GM12874 (cell line): Measurements from ENCODE around the gene RPS3A.

Experiments
- TF ChIP-seq, protein P1 (sequence below): IDR thresholded peaks from 2 replicates; pipeline ENCODE4 v1.5.1; 2011; ENCODE audit warnings: low read depth, mild to moderate bottlenecking, control low read depth, low read length, moderate library complexity; ENCODE audit not compliant: insufficient read depth

RPS3A gene

DNA sequence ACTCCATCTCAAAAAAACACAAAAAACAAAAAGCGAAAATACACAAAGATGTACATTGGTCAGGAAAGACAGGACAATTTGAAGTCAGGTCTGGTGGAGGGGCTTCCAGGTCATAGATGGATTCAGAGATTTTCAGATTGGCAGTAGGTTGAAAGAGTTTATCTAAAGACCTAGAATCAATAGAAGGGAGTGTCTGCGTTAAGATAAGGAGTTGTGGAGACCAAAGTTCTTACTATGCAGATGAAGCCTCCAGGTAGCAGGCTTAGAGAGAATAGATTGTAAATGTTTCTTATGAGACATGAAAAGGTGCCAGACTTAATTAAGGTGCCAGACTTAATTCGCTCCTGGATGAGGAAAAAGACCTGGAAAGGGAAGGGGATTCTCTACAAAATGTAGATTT lies 6.9 kb upstream of the RPS3A start:
- TF ChIP-seq, protein P1, sequence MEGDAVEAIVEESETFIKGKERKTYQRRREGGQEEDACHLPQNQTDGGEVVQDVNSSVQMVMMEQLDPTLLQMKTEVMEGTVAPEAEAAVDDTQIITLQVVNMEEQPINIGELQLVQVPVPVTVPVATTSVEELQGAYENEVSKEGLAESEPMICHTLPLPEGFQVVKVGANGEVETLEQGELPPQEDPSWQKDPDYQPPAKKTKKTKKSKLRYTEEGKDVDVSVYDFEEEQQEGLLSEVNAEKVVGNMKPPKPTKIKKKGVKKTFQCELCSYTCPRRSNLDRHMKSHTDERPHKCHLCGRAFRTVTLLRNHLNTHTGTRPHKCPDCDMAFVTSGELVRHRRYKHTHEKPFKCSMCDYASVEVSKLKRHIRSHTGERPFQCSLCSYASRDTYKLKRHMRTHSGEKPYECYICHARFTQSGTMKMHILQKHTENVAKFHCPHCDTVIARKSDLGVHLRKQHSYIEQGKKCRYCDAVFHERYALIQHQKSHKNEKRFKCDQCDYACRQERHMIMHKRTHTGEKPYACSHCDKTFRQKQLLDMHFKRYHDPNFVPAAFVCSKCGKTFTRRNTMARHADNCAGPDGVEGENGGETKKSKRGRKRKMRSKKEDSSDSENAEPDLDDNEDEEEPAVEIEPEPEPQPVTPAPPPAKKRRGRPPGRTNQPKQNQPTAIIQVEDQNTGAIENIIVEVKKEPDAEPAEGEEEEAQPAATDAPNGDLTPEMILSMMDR = no peak

DNA sequence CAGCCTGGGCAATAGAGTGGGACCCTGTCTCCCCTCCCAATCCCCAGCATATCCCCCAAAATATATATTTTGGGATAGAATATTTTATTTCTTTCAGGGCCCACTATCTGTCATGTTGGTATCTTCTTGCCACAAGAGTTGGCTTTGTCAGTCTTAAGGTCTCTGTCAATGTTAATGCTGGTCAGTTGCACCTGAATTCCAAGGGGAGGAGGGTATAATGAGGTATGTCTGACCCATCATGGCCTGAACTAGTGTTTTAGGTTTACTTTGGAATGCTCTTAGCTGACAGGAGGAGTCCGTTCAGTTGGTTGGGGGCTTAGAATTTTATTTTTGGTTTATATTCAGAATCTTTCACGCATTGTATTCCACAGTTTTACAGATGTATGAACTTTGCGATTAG lies 6.2 kb upstream of the RPS3A start:
- TF ChIP-seq, protein P1 = no peak

DNA sequence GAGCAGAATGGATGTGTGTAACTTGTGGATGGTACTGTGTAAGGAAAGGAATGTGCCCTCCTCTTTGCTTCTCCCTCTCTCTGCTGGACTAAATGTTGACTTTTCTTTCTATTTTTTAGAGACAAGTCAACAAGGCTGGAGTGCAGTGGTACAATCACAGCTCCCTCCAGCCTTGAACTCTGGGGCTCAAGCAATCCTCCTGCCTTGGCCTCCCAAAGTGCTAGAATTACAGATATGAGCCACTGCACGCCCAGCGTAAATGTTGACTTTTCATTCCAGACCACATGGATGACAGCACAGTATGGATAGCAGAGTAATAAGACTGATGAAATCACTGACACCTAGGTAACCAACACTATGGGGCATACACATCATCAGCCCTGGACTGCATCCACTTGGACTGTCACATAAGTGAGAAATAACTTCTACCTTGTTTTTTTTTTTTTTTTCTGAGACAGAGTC lies 5.1 kb upstream of the RPS3A start:
- TF ChIP-seq, protein P1 = no peak

DNA sequence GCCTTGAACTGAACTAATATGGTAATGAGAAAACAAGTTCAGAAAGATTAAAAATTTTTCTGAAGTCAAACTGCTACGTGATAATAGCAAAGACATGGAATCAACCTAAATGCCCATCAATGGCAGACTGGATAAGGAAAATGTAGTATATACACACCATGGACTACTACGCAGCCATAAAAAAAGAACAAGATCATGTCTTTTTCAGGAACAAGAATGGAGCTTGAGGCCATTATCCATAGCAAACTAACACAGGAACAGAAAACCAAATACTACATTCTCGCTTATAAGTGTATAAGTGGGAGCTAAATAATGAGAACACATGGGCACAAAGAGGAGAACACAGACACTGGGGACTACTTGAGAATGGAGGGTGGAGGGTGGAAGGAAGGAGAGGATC lies 4.3 kb upstream of the RPS3A start:
- TF ChIP-seq, protein P1 = no peak

DNA sequence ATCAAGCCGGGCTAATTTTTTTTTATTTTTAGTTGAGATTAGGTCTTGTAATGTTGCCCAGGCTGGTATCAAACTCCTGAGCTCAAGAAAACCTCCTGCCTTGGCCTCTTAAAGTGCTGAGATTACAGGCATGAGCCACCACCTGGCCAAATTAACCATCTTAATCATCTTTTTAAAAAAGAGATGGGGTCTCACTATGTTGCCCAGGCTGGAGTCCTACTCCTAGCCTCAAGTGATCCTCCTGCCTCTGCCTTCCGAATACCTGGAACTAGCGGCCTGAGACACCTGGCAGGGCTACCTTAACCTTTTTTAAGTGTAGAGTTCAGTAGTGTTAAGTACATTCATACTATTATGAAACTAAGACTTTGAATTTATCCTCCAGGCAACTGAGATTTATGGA lies 1.7 kb upstream of the RPS3A start:
- TF ChIP-seq, protein P1 = no peak

DNA sequence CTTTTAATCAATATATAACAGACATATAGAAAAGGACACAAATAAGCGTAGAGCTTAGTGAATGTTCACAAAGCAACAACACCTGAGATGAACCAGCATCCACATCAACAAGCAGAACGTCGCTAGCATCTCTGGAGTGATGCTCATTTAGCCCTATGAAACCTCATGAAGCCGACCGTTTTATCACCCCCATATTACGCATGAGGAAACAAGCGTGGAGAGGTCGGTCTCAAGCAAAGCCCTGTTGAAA lies 524 bp upstream of the RPS3A start:
- TF ChIP-seq, protein P1 = no peak

DNA sequence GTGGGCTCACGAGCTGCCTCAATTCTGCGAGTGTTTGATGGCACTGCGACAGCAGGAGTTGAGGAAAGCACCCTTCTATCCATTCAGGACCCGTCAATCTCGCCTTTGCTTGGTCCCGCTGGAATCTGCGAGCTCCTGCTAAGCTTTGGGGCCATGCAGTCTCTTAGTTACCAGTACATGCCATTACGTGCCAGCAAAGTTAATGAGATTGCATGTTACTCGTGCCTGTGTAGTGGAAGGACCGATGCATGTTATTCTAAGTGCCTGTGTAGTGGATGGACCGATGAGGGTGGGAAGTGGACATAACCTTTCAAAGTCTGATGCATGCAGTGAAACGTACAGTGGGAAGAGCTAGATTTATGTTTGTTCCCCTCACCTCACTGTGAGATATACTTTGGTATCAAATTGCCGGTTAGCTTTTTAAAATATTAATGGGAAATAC lies 569 bp downstream of the RPS3A start:
- TF ChIP-seq, protein P1 = no peak

DNA sequence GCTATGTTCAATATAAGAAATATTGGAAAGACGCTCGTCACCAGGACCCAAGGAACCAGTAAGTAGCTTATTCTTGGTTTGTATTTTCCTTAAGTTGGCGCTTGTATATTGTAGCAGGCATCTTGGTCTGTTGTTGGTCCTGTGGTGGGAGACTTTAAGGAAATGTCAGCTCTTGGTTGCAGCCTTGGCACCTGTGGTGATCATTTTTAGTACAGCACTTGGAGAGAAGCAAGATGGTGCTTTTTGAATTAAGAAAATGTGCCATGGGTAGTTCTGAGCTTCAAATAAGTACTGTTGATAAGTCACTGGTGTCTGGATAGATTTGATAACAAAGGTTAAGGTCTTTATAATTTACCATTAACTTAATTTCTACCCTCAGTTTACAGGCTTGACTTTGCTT lies 1.1 kb downstream of the RPS3A start:
- TF ChIP-seq, protein P1 = no peak
